MM.1S (cell line): ENCODE measurements around the gene CBLN3.

Experiments used
- DNase-seq: peaks from one replicate; pipeline ENCODE4 v3.0.0-alpha.2; 2015
- H2AFZ ChIP-seq: fragments of 300-600 bp; sonication (generic); 2 replicates; pipeline ENCODE4 v1.6.0; 2016; ENCODE audit warnings: antibody characterized with exemption, low read length
- H3F3A ChIP-seq: fragments of 300-600 bp; sonication (generic); 2 replicates; pipeline ENCODE4 v1.6.1; 2016; ENCODE audit warnings: mild to moderate bottlenecking, antibody characterized with exemption, low read length, moderate library complexity, mixed read lengths; ENCODE audit not compliant: insufficient read depth
- H3K27ac ChIP-seq: fragments of 300-600 bp; sonication (generic); 2 replicates; pipeline ENCODE4 v1.5.1; 2016; ENCODE audit warnings: mild to moderate bottlenecking, low read length
- H3K27me3 ChIP-seq: fragments of 300-600 bp; sonication (generic); replicated peaks from 2 replicates; pipeline ENCODE4 v1.6.0; 2016; ENCODE audit warnings: low read length; ENCODE audit not compliant: insufficient read depth
- H3K36me3 ChIP-seq: fragments of 300-600 bp; sonication (generic); replicated peaks from 2 replicates; pipeline ENCODE4 v1.6.1; 2016; ENCODE audit warnings: mild to moderate bottlenecking, low read length, mixed read lengths; ENCODE audit not compliant: insufficient read depth
- H3K4me1 ChIP-seq: fragments of 300-600 bp; sonication (generic); 2 replicates; pipeline ENCODE4 v1.6.1; 2016; ENCODE audit warnings: low read length, mixed read lengths
- H3K4me2 ChIP-seq: fragments of 300-600 bp; sonication (generic); 2 replicates; pipeline ENCODE4 v1.6.0; 2016; ENCODE audit warnings: low read depth, low read length
- H3K4me3 ChIP-seq: fragments of 300-600 bp; sonication (generic); 2 replicates; pipeline ENCODE4 v1.5.1; 2016; ENCODE audit warnings: low read length, mixed read lengths
- H3K79me2 ChIP-seq: fragments of 300-600 bp; sonication (generic); 2 replicates; pipeline ENCODE4 v1.6.1; 2016; ENCODE audit warnings: mixed run types, low read length, mixed read lengths
- H3K9ac ChIP-seq: fragments of 300-600 bp; sonication (generic); 2 replicates; pipeline ENCODE4 v1.6.1; 2016; ENCODE audit warnings: low read length, mixed read lengths
- H3K9me2 ChIP-seq: fragments of 300-600 bp; sonication (generic); replicated peaks from 2 replicates; pipeline ENCODE4 v1.6.1; 2016; ENCODE audit warnings: mild to moderate bottlenecking, low read length, mixed read lengths; ENCODE audit not compliant: insufficient read depth
- H3K9me3 ChIP-seq: fragments of 300-600 bp; sonication (generic); replicated peaks from 2 replicates; pipeline ENCODE4 v1.6.1; 2016; ENCODE audit warnings: mild to moderate bottlenecking, low read length, mixed read lengths; ENCODE audit not compliant: insufficient read depth
- H4K20me1 ChIP-seq: fragments of 300-600 bp; sonication (generic); 2 replicates; pipeline ENCODE4 v1.6.1; 2016; ENCODE audit warnings: mild to moderate bottlenecking, low read length, moderate library complexity, mixed read lengths; ENCODE audit not compliant: insufficient read depth
- CTCF ChIP-seq: fragments of 300-600 bp; sonication (generic); IDR thresholded peaks from 2 replicates; pipeline ENCODE4 v1.5.1; 2016; ENCODE audit warnings: antibody characterized with exemption, low read length, mixed read lengths
- EZH2 ChIP-seq: fragments of 300-600 bp; sonication (generic); optimal IDR thresholded peaks from 2 replicates; pipeline ENCODE3; 2017; ENCODE audit warnings: low read depth, mild to moderate bottlenecking, antibody characterized with exemption, low read length, mixed read lengths
- EZH2phosphoT487 ChIP-seq: fragments of 300-600 bp; sonication (generic); IDR thresholded peaks from 2 replicates; pipeline ENCODE4 v1.6.1; 2018; ENCODE audit warnings: antibody characterized with exemption, low read length

Gene CBLN3

GRCh38 chr14:24377657-24378056 is 51.8 kb downstream of the CBLN3 start:
- H3K4me3 ChIP-seq: no peak overlapping the region
- no peaks in the 10 kb centered on the region for H3K79me2 ChIP-seq
- H3F3A ChIP-seq: no peaks in the 10 kb centered on the region
- H3K27me3 ChIP-seq: no peaks in the 10 kb centered on the region
- H3K4me2 ChIP-seq: no peak overlapping the region
- DNase-seq: no peak
- H2AFZ ChIP-seq: no peak overlapping the region
- H3K27ac ChIP-seq: no peak overlapping the region
- no peaks in the 10 kb centered on the region for H4K20me1 ChIP-seq
- H3K9ac ChIP-seq: no peak overlapping the region
- H3K4me1 ChIP-seq: no peaks in the 10 kb centered on the region
- H3K9me2 ChIP-seq: no peaks in the 10 kb centered on the region
- no peaks in the 10 kb centered on the region for H3K36me3 ChIP-seq
- no peak for TF ChIP-seq EZH2phosphoT487
- TF ChIP-seq EZH2: no peak
- no peak for TF ChIP-seq CTCF
- no peaks in the 10 kb centered on the region for H3K9me3 ChIP-seq

GRCh38 chr14:24377126-24377525 is 52.3 kb downstream of the CBLN3 start:
- no peak for DNase-seq
- no peak overlapping the region for H3K9ac ChIP-seq
- no peaks in the 10 kb centered on the region for H3K9me2 ChIP-seq
- no peaks in the 10 kb centered on the region for H3K27me3 ChIP-seq
- no peaks in the 10 kb centered on the region for H3K36me3 ChIP-seq
- H3K27ac ChIP-seq: no peak overlapping the region
- no peaks in the 10 kb centered on the region for H3F3A ChIP-seq
- H4K20me1 ChIP-seq: no peaks in the 10 kb centered on the region
- no peaks in the 10 kb centered on the region for H3K9me3 ChIP-seq
- TF ChIP-seq EZH2phosphoT487: no peak
- no peak for TF ChIP-seq EZH2
- TF ChIP-seq CTCF: no peak
- H3K4me1 ChIP-seq: no peaks in the 10 kb centered on the region
- H3K4me2 ChIP-seq: no peak overlapping the region
- H3K4me3 ChIP-seq: no peak overlapping the region
- H3K79me2 ChIP-seq: no peaks in the 10 kb centered on the region
- no peak overlapping the region for H2AFZ ChIP-seq
